Embryonic facial prominence (tissue), 1 donor: ENCODE results near the gene OPRM1.
"Not testable (repeated sequence)": the region's sequence is repeated elsewhere in the genome, so short reads cannot be mapped to it uniquely, and the experiment has no call there.

ENCODE experiments used
- DNase-seq: peaks from one replicate; pipeline ENCODE4 v3.0.0-alpha.2; 2016; ENCODE audit errors: extremely low spot score

The OPRM1 gene

GRCh38 chr6:154140743-154141142 is 101.7 kb downstream of the OPRM1 start:
- DNase-seq, result no peak

GRCh38 chr6:154143753-154144152 is 104.7 kb downstream of the OPRM1 start:
- no peak for DNase-seq

DNA sequence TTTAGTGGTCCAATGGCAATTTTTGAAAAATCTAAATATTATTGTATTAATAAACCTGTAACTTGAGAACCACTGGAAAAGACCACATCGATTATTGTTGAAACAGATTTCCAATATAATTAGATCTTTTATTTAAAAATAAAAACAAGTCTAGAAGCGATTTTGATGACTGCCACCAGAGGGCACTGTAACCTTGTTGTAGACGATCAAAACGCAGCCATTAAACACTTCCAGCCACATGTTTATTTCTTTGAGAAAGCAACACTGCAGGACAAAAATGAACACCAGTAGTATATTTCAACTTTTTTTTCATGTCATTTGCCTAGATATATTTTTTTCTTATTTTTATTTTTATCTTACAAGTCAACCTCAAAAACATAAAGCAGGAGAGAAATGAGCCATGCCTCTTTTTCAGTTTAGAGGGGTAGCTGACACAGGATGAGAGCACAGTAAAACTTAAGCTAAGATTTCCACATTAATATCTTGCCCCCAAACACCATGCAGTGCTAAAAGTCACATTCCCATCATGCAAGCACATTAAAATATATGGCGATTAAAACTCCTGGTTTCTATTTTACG is 115.4 kb downstream of the OPRM1 start:
- peak; percentile 60 for DNase-seq

DNA sequence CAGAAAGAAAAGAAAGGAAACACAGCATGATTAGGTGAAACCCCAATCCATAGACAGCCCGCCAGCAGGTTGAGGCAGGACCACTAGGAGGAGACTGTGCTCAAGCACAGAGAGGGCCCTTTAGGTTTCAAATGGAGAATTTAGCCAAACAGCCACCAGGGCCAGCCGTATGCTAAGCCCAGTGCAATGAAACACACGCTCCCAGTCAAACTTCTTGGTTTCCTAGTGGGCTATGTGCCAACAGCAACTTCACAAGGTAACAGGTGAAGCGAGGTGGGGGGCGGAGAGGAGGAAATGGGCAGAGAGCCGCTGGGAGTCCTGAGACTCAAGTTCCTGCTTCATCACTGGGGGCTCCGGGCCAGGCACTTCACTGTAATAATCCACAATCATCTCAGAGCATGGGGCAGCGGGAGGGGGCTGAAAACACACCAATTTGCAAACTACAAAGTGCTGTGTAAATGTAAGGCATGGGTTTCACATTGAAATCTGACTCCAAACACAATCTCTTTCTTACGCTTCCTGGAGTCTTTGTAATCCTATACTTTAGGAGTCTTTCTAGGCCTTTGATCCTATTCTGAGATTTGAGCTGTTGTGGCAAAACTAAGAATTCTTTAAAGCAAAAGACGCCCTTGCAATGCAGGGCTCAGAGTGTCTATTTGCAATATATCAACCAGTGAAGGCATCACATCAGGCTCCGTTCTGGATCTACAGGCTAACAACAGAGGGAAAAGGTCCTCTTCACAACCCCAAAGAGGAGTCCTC is 117.3 kb downstream of the OPRM1 start:
- DNase-seq, result peak; percentile 26

DNA sequence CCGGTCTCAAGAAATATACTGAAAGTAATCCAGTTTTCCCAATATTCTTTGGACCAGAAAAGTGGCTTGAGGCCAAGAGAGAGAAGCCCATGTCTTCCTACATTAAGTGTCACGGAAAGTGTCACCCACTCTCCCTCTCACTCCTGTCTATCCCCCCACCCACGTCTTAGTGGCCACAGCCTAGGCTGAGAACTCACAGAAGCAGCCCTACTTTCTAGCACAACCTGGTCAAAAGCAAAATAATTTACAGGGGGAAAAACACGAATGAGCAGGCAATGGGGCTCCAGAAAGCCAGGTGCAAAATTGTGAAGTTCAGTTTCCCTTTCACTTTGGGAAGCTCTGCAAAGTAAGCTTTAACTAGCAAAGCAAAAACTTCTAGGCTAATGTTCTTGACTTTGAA is 118.0 kb downstream of the OPRM1 start:
- no peak for DNase-seq

DNA sequence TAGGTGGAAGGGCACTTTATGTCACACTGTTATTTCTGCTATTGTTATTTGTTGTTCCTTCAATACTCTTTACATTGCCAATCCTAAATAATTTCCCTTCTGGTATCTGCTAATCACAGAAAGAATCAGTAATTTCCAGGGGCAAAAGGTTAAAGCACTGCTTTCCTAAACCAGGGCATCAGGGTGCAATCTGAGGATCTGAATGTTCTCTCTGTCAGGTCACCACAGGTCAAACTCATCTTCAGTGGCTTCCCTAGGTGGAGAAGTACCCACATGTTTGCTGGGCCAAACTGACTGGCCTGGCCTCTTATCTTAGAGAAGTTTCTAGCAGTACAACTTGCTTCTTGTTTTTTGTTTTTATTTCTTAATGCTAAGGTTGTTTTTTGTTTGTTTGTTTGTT is 118.7 kb downstream of the OPRM1 start:
- DNase-seq, result no peak

DNA sequence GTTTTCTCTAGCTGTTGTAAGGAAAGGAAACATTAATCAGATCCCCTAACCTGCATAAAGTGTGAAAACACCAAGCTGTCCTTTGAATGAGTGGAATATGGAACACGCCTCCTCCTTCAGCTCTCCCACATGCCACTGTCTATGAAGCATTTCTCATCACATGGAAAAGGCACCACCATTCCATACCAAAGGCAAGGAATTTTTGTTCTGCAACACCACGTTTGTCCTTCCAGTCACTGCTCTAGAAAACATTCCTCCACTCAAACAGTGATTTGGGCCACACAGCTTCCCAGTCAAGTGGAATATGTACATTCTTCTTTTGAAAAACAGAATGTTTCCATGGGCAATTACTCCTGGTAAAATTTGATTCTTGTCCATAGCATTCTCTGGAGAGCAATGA is 120.1 kb downstream of the OPRM1 start:
- no peak for DNase-seq

DNA sequence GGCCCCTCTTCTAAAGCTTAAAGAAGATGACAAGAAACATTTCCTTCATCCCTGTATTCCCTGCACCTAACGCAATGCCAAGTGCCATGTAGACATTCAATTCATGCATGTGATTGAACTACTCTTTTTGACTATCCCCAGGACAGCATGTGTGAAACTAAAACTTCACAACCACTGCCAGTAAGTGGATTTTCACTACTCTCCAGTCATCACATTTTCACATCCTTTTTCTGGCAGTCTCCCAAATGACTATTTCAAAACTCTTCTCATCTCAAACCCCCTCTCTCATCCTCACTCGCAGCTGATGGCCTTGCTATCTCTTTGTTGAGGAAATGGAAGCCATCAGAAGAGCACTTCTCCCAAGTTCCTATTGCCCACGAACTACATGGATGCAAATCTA is 122.6 kb downstream of the OPRM1 start:
- no peak for DNase-seq

DNA sequence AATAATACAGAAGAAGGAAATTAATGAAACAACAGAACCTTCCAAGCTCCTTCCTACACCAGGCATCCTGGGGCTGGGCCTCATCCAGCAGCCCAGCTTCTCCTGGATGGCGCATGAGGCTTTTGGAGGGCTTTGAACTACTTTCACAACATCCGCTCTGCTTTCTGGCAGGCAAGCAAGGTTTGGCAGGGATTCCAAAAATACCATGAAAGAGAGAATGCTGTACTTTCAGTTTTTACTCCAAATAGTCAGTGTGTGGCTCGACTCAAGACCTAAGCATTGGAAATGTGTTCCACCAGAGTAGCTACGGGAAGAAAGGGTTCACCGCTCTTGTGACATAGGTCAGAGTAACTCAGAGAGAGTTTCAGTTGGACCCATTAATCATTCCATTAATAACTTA is 125.4 kb downstream of the OPRM1 start:
- no peak for DNase-seq

- no peak for DNase-seq
Observed at GRCh38 chr6:154165478-154165877, 126.4 kb downstream of the OPRM1 start.

DNA sequence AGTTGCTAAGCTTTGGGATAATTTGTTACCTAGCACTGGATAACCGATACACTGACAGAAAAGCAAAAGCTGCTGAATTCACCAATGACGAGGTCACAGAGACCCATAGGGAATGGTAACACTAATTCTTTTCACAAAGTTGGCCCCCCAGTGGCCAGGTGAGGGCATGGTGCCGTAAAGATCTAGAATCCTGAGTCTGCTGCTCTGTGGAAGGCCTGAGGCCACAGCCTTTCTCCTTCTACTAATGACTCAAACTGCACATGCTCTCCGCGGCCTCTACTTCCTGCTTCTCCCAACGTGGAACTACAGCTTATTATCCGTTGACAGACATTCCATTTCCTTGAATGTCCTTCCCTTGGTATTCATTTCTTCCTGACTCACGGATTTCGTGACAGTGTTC is 127.1 kb downstream of the OPRM1 start:
- DNase-seq, result no peak

GRCh38 chr6:154167126-154167525 is 128.1 kb downstream of the OPRM1 start:
- DNase-seq, result no peak

DNA sequence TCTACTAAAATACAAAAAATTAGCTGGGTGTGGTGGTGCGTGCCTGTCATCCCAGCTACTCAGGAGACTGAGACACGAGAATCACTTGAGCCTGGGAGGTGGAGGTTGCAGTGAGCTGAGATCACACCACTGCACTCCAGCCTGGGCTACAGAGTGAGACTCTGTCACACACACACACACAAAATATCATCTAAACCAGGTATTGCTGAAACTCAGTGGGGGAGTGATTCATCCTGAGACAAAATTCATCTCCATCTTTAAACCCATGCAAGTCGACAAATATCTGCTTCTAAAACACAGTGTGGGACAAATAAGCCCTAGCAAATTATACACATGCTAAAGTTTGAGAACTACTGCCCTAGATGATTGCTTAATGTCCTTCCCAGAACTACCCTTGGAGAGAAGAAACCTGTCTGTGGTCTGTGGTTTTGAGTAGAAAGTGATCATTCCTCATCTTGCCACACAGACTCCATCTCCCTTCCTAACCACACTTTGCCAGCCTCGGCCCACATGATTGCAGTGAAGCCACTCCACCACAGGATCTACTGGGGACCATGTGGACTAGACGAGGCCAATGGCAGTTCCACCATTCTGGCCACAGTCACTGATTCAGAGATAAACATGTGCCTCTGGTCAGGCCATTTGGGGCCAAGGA is 130.3 kb downstream of the OPRM1 start:
- DNase-seq, result no peak

GRCh38 chr6:154170106-154170505 is 131.1 kb downstream of the OPRM1 start:
- DNase-seq, result no peak

DNA sequence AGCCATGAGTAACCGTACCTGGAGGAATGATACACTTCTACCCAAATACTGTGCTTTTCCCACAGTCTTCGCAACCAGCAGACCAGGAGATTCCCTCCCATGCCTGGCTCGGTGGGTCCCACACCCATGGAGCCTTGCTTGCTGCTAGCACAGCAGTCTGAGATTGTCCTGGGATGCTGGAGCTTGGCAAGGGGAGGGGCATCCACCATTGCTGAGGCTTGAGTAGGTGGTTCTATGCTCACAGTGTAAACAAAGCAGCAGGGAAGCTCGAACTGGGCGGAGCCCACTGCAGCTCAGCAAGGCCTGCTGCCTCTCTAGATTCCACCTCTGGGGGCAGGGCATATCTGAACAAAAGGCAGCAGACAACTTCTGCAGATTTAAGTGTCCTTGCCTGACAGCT is 133.4 kb downstream of the OPRM1 start:
- not testable (repeated sequence) for DNase-seq

- DNase-seq, result no peak
Observed at GRCh38 chr6:154179434-154179833, 140.4 kb downstream of the OPRM1 start.

GRCh38 chr6:154187203-154187602 is 148.2 kb downstream of the OPRM1 start:
- no peak for DNase-seq

- no peak for DNase-seq
Observed at GRCh38 chr6:154187714-154188113, 148.7 kb downstream of the OPRM1 start.

GRCh38 chr6:154196333-154196885 is 157.4 kb downstream of the OPRM1 start:
- DNase-seq, result no peak

- DNase-seq, result peak; percentile 51
Observed at GRCh38 chr6:154197196-154197860, 158.3 kb downstream of the OPRM1 start.

- not testable (repeated sequence) for DNase-seq
Observed at GRCh38 chr6:154201688-154202087, 162.6 kb downstream of the OPRM1 start.

DNA sequence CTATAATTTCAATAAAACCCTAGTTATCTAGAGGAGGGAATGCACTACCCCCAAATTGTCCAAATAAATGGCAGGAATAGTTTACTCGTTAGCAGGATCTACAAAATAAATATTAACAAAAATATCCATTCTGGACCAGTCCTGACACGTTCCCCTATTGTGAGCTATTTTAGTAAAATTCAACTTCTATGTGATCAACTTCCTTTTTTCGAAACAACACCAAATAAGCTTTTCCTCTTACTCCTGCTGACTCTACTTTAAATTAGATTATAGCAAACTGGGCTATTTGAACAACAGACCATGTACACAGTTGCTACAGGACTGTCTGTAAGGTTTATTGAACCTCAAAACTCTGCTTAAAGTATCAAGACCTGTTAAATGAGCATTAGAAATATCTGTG is 163.3 kb downstream of the OPRM1 start:
- DNase-seq, result no peak
